Psoas muscle (tissue), 8 donors: Measurements from ENCODE around the gene FXYD5. TPM values are rescaled to one million over a fixed set of nuclear protein-coding genes. Genes with fewer than 3 reads are reported as not detected.

ENCODE experiments used
- ATAC-seq, 4 donors: fragments of 200-7000 bp; cut with Tn5 transposase; one replicate each; pipeline ENCODE4 v1.9.1; 2020; ENCODE audit warnings: moderate library complexity in 3 of 4, mild to moderate bottlenecking in 2 of 4
- DNase-seq, 2 donors: peaks; one replicate each; pipeline ENCODE4 v3.0.0-alpha.2; 2020
- H3K27ac ChIP-seq: fragments of 200-600 bp; one replicate; pipeline ENCODE4 v1.8.0; 2022
- H3K27me3 ChIP-seq, 3 donors: fragments of 200-600 bp in 1 of 3; one replicate each; pipeline versions ENCODE4 v1.6.1 to v1.8.0; 2013 to 2022; ENCODE audit warnings: low read length in 2 of 3, mild to moderate bottlenecking in 2 of 3, moderate library complexity in 1 of 3; ENCODE audit not compliant: insufficient read depth in 3 of 3
- H3K36me3 ChIP-seq, 2 donors: fragments of 200-600 bp in 1 of 2; one replicate each; pipeline versions ENCODE4 v1.6.1 to v1.8.0; 2013 to 2022; ENCODE audit warnings: low read depth in 1 of 2, mild to moderate bottlenecking in 1 of 2, moderate library complexity in 1 of 2; ENCODE audit not compliant: insufficient read depth in 1 of 2
- H3K4me1 ChIP-seq: fragments of 200-600 bp; one replicate; pipeline ENCODE4 v1.8.0; 2022
- H3K4me3 ChIP-seq: fragments of 200-600 bp; one replicate; pipeline ENCODE4 v1.8.0; 2022; ENCODE audit warnings: mild to moderate bottlenecking
- H3K9me3 ChIP-seq: fragments of 200-600 bp; one replicate; pipeline ENCODE4 v1.8.0; 2022
- WGBS, 3 donors: extraction: QIAGEN DNeasy Blood & Tissue Kit; methylation state at CpG; one replicate each; pipeline versions ENCODE4 v1.1.6 to v1.1.7; 2013; 5-methylcytosine and 5-hydroxymethylcytosine counted together
- intact Hi-C, 2 donors: fragments of 100-400 bp; cut with DNase I; formaldehyde crosslinking; loops; one replicate each; pipeline versions ENCODE4 v1.11.0 to v1.14.2; 2022
- polyA plus RNA-seq, 3 donors: library from polyadenylated mRNA; stranded (reverse); fragments of 200-250 nt; gene quantifications; one replicate each; pipeline ENCODE4 v1.2.3, GENCODE V29; 2013
- total RNA-seq, 4 donors: library from RNA; stranded (reverse); fragmentation: NEBNext Ultra II Directional in 2 of 4; extraction: Animal tissue kit (Norgen Biotek cat#: 25700) in 2 of 4; gene quantifications; one replicate each; pipeline versions ENCODE4 v1.2.1 to v1.2.4, GENCODE V29; 2021 to 2023
- TF ChIP-seq, protein P1 (sequence below): fragments of 200-600 bp; IDR thresholded peaks from one replicate; pipeline ENCODE4 v1.8.0; 2022; ENCODE audit warnings: antibody characterized with exemption
- donor health status: healthy with polysubstance abuse.
- donor health status: DM: no; HTN: no; CAD: no; lungs with moderate emphysema.
- donor health status: Bipolar disorder and iron deficiency.
- donor health status: healthy.
- donor health status: DM: yes; HTN: yes; CAD: no.
- donor health status: DM: no; HTN: no; CAD: no.
- donor health status: DM: no; HTN: no; CAD: no.
- donor health status: DM: yes; HTN: yes; CAD: no.

Gene FXYD5
- total and polyA plus RNA-seq, 7 donors: 6.4 to 19.1 (median 11.5) TPM

DNA sequence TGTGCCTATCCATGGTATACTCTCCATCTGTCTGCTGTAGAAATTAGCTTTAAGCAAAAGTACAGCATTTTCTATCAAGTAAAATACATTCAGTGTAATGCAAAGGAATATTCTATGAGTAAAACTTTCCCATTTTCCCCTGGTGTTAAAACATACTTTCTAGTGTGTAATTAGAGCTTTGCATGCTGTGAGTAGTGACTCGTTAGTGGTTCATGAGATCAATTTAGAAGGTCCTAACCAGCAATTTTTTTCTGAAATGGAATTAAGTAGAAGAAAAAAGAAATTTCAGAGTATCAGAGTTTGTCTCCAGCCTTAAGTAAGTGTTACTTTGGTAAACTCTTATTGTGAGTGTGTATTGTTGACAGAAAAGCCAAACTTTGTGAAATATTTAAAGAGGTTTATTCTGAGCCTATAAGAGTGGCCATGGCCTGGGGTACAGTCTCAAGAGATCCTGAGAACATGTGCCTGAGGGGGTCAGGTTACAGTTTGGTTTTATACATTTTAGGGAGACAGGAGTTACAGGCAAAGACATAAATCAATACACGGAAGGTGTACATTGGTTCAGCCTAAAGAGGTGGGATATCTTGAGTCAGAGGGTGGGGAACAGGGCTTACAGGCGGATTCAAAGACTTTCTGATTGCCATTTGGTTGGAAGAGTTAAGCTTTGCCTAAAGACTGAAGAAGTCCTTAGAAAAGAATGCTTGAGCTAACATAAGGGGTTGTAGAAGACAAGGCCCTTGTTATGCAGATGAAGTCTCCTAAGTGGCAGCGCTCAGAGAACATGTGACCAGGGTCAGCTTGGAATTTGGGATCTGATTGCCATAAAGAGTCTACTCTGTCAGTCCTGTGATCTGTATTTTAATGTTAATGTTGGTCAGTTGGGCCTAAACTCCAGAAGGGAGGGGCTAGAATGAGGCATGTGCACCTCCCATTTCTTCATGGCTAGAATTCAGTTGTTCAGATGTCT is 48.5 kb downstream of the FXYD5 start:
- no peaks in the 10 kb centered on the region for H3K36me3 ChIP-seq
- peaks cover 0 to 13% (median 0%) of the 10 kb centered on the region in 3 donors for H3K27me3 ChIP-seq
- 58 to 70% (median 66%) methylated on average over 4 of the region's 4 CpGs for WGBS, 3 donors
- no peaks in the 10 kb centered on the region for H3K4me1 ChIP-seq
- DNase-seq: no peak
- TF ChIP-seq, protein P1, sequence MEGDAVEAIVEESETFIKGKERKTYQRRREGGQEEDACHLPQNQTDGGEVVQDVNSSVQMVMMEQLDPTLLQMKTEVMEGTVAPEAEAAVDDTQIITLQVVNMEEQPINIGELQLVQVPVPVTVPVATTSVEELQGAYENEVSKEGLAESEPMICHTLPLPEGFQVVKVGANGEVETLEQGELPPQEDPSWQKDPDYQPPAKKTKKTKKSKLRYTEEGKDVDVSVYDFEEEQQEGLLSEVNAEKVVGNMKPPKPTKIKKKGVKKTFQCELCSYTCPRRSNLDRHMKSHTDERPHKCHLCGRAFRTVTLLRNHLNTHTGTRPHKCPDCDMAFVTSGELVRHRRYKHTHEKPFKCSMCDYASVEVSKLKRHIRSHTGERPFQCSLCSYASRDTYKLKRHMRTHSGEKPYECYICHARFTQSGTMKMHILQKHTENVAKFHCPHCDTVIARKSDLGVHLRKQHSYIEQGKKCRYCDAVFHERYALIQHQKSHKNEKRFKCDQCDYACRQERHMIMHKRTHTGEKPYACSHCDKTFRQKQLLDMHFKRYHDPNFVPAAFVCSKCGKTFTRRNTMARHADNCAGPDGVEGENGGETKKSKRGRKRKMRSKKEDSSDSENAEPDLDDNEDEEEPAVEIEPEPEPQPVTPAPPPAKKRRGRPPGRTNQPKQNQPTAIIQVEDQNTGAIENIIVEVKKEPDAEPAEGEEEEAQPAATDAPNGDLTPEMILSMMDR: no peak
- H3K27ac ChIP-seq: no peak overlapping the region
- H3K4me3 ChIP-seq: no peak overlapping the region
- intact Hi-C loops: no loop called here
- no peak for ATAC-seq
- no peaks in the 10 kb centered on the region for H3K9me3 ChIP-seq

DNA sequence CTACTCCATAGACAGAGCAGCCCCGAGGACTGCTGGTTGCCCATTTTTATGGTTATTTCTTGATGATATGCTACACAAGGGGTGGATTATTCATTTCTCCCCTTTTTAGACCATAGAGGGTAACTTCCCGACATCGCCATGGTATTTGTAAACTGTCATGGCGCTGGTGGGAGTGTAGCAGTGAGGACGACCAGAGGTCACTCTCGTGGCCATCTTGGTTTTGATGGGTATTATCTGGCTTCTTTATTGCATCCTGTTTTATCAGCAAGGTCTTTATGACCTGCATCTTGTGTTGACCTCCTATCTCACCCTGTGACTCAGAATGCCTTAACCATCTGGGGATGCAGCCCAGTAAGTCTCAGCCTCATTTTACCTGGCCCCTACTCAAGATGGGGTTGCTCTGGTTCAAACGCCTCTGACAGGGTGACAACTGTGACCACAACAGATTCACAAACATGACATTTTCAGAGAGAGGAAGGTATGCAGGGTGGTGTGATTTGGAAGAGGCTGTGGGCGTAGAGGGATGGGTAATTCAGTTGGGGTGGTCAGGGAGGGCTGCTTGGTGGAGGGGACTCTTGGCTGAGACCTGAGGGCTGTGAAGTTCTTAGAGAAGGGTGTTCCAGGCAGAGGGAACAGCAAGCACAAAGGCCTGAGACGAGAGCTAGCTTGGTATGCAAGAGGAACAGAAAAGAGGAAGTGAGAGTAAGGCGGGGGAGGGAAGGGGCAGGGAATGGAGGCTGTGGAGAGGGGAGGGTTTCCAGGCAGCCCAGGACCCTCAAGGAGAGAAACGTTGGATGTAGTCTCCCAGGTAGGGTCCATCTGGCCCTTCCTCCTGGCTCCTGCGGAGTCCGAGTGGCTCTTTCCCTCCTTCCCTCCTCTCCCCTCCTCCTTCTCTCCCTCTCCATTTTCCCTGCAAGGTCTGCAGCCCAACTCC is 50.5 kb downstream of the FXYD5 start:
- no peaks in the 10 kb centered on the region for H3K36me3 ChIP-seq
- H3K4me3 ChIP-seq: no peak overlapping the region
- DNase-seq (no peak), ATAC-seq (no peak)
- H3K4me1 ChIP-seq: no peaks in the 10 kb centered on the region
- intact Hi-C loops: no loop called here
- no peak overlapping the region for H3K27ac ChIP-seq
- H3K9me3 ChIP-seq: no peaks in the 10 kb centered on the region
- WGBS, 3 donors: 71 to 74% (median 74%) methylated on average over 13 of the region's 13 CpGs
- peaks cover 0 to 9% (median 0%) of the 10 kb centered on the region in 3 donors for H3K27me3 ChIP-seq
- TF ChIP-seq, protein P1: no peak

DNA sequence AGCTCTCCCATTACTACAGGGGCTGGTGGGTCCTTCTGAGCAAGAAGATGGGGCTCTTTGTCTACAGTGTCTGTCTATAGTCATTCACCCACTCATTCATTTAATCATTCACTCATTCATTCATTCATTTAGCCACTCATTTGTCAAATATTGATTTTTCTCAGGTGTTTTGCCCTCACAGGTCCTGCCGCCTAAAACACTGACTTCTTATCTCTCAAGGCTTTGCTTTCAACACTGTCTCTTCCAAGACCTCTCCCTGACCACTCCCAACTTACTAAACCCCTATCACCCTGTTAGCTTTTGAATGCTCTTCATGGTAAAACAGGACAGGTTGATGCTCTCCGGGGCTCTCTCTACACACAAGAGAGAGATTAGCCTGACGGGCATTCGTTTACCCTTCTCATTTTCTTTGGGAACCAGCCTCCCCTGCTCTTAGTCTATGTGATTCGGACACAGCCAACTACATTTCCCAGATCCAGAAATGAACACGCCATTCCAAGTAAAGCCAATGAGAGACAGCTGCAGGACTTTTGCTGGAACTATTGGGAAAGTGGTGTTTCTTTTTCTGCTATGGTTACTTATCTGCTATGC is 51.3 kb downstream of the FXYD5 start:
- no peaks in the 10 kb centered on the region for H3K9me3 ChIP-seq
- H3K27me3 ChIP-seq: peaks cover 0 to 9% (median 0%) of the 10 kb centered on the region in 3 donors
- H3K27ac ChIP-seq: no peak overlapping the region
- DNase-seq (no peak), ATAC-seq (no peak)
- no peaks in the 10 kb centered on the region for H3K4me1 ChIP-seq
- TF ChIP-seq, protein P1: no peak
- no peak overlapping the region for H3K4me3 ChIP-seq
- no peaks in the 10 kb centered on the region for H3K36me3 ChIP-seq
- intact Hi-C loops: no loop called here
- 56 to 68% (median 66%) methylated on average over 6 of the region's 6 CpGs for whole genome bisulfite sequencing, 3 donors

- 48 to 54% (median 53%) methylated on average over 5 of the region's 5 CpGs for WGBS, 3 donors
- Histone ChIP-seq H3K27me3 (peaks cover 0 to 3% (median 0%) of the 10 kb centered on the region in 3 donors), H3K9me3 (no peaks in the 10 kb centered on the region), H3K36me3 (no peaks in the 10 kb centered on the region), H3K4me1 (no peaks in the 10 kb centered on the region), H3K4me3 (no peak overlapping the region), H3K27ac (no peak overlapping the region)
- intact Hi-C loops: no loop called here
- TF ChIP-seq, protein P1: no peak
- DNase-seq (no peak), ATAC-seq (no peak)
Observed at GRCh38 chr19:35206379-35206778, 51.8 kb downstream of the FXYD5 start.
